A549 (cell line): ENCODE data around the gene UST. TPM values are rescaled to one million over a fixed set of nuclear protein-coding genes. Genes with fewer than 3 reads are reported as not detected.

Experiments
- ATAC-seq, 2 experiments: fragments of 200-7000 bp in 1 of 2; fragments of >200 bp in 1 of 2; cut with Nextera tagmentation in 1 of 2; cut with Tn5 transposase in 1 of 2; 3 replicates each; pipeline versions ENCODE4 v1.8.0 to v1.9.1; 2018 to 2020; ENCODE audit warnings: mild to moderate bottlenecking in 1 of 2, moderate library complexity in 1 of 2
- CTCF ChIA-PET: fragments of 300-600 bp; sonication (Branson Sonifier 250); formaldehyde crosslinking; extraction: SDS; loops from one replicate; lab custom pipeline; 2021; ENCODE audit warnings: antibody characterized with exemption, inconsistent platforms; lab: Yijun Ruan, JAX
- POLR2A ChIA-PET: fragments of 350-600 bp; formaldehyde crosslinking; extraction: SDS; loops from one replicate; lab custom pipeline; 2021; ENCODE audit warnings: antibody characterized with exemption, inconsistent platforms; lab: Yijun Ruan, JAX
- DNase-seq, 2 experiments: peaks; one replicate each; pipeline versions ENCODE4 v3.0.0 to v3.0.0-alpha.2; 2011 to 2016; ENCODE audit warnings: low read depth in 1 of 2, low spot score in 1 of 2
- FAIRE-seq: peaks from 2 replicates; lab custom pipeline; 2011; peaks lifted over from hg19 to GRCh38; lab: Jason Lieb, UNC
- H3K27ac ChIP-seq, 2 experiments: fragments of >200 bp; sonication (Bioruptor Twin); formaldehyde crosslinking; 3 replicates each; pipeline ENCODE4 v1.5.1; 2016 to 2017
- H3K4me1 ChIP-seq: fragments of >200 bp; sonication (Bioruptor Twin); formaldehyde crosslinking; 3 replicates; pipeline ENCODE4 v1.6.1; 2016
- H3K4me2 ChIP-seq: fragments of >200 bp; sonication (Bioruptor Twin); formaldehyde crosslinking; 3 replicates; pipeline ENCODE4 v1.6.1; 2016
- H3K4me3 ChIP-seq: fragments of >200 bp; sonication (Bioruptor Twin); formaldehyde crosslinking; 3 replicates; pipeline ENCODE4 v1.5.1; 2016
- H3K9me3 ChIP-seq: fragments of >200 bp; sonication (Bioruptor Twin); formaldehyde crosslinking; 3 replicates; pipeline ENCODE4 v1.6.1; 2016
- BHLHE40 ChIP-seq: IDR thresholded peaks from 2 replicates; pipeline ENCODE4 v1.6.1; 2012; ENCODE audit warnings: low read depth, low read length, inconsistent platforms
- CBX8 ChIP-seq: fragments of 200-600 bp; sonication (generic); IDR thresholded peaks from 2 replicates; pipeline ENCODE4 v1.6.1; 2016
- CHD2 ChIP-seq: fragments of 150-350 bp; IDR thresholded peaks from 2 replicates; pipeline ENCODE4 v1.6.1; 2014; ENCODE audit warnings: low read length; ENCODE audit not compliant: partially characterized antibody
- EHMT2 ChIP-seq: fragments of 200-600 bp; sonication (generic); IDR thresholded peaks from 2 replicates; pipeline ENCODE4 v1.6.1; 2016; ENCODE audit warnings: antibody characterized with exemption, low read depth, mild to moderate bottlenecking, moderate library complexity
- ESRRA ChIP-seq: fragments of 150-350 bp; IDR thresholded peaks from 2 replicates; pipeline ENCODE4 v1.6.1; 2014; ENCODE audit warnings: mild to moderate bottlenecking, low read length, borderline replicate concordance
- FOSB ChIP-seq: fragments of 250-450 bp; sonication (Bioruptor Pico); IDR thresholded peaks from 2 replicates; pipeline ENCODE4 v1.5.0; 2020; ENCODE audit warnings: mild to moderate bottlenecking, moderate library complexity
- FOSL2 ChIP-seq, 2 experiments: fragments of 450-650 bp in 1 of 2; fragments of >200 bp in 1 of 2; sonication (Bioruptor Twin) in 1 of 2; formaldehyde crosslinking; IDR thresholded peaks; 2 replicates each; pipeline versions ENCODE4 v1.5.0 to v1.6.1; 2016 to 2020; ENCODE audit warnings: mild to moderate bottlenecking in 1 of 2, moderate library complexity in 1 of 2
- HMGXB4 ChIP-seq: fragments of 250-450 bp; sonication (Bioruptor Pico); IDR thresholded peaks from 2 replicates; pipeline ENCODE4 v1.5.0; 2021; ENCODE audit warnings: mild to moderate bottlenecking, moderate library complexity, borderline replicate concordance
- HOXB5 ChIP-seq: fragments of 250-450 bp; sonication (Bioruptor Pico); IDR thresholded peaks from 2 replicates; pipeline ENCODE4 v1.5.0; 2020; ENCODE audit warnings: mild to moderate bottlenecking, moderate library complexity
- JUN ChIP-seq, 2 experiments: fragments of >200 bp; sonication (Bioruptor Twin); formaldehyde crosslinking; IDR thresholded peaks; 2 replicates in 1 of 2; 3 replicates in 1 of 2; pipeline ENCODE4 v1.6.1; 2016 to 2017
- KDM5A ChIP-seq: fragments of 200-600 bp; sonication (generic); IDR thresholded peaks from 2 replicates; pipeline ENCODE4 v1.6.1; 2016; ENCODE audit warnings: antibody characterized with exemption, mild to moderate bottlenecking
- MAZ ChIP-seq: fragments of 150-350 bp; IDR thresholded peaks from 2 replicates; pipeline ENCODE4 v1.6.1; 2014; ENCODE audit warnings: antibody characterized with exemption, low read depth, low read length, borderline replicate concordance
- NR3C1 ChIP-seq: fragments of >200 bp; sonication (Bioruptor Twin); formaldehyde crosslinking; IDR thresholded peaks from 3 replicates; pipeline ENCODE4 v1.6.1; 2017
- PBX3 ChIP-seq: IDR thresholded peaks from 2 replicates; pipeline ENCODE4 v1.6.1; 2012
- PHF8 ChIP-seq: fragments of 200-600 bp; sonication (generic); IDR thresholded peaks from 2 replicates; pipeline ENCODE4 v1.6.1; 2016; ENCODE audit warnings: low read depth, mild to moderate bottlenecking, antibody characterized with exemption, moderate library complexity, borderline replicate concordance
- POLR2A ChIP-seq: IDR thresholded peaks from 2 replicates; pipeline ENCODE4 v1.6.1; 2012; ENCODE audit warnings: mild to moderate bottlenecking, low read length
- RCOR1 ChIP-seq: fragments of 150-350 bp; IDR thresholded peaks from 2 replicates; pipeline ENCODE4 v1.6.1; 2014; ENCODE audit warnings: antibody characterized with exemption, low read length, low read depth
- SREBF2 ChIP-seq: fragments of 450-650 bp; IDR thresholded peaks from 2 replicates; pipeline ENCODE4 v1.6.1; 2014; ENCODE audit warnings: mild to moderate bottlenecking, moderate library complexity
- USF2 ChIP-seq: fragments of 450-650 bp; IDR thresholded peaks from 2 replicates; pipeline ENCODE4 v1.6.1; 2014; ENCODE audit warnings: antibody characterized with exemption
- ZFP36 ChIP-seq: fragments of 450-650 bp; IDR thresholded peaks from 2 replicates; pipeline ENCODE4 v1.6.1; 2014; ENCODE audit warnings: borderline replicate concordance; ENCODE audit not compliant: partially characterized antibody
- ZNF302 ChIP-seq: fragments of 250-450 bp; sonication (Bioruptor Pico); IDR thresholded peaks from 2 replicates; pipeline ENCODE4 v1.9.0; 2021; ENCODE audit warnings: inconsistent platforms, mild to moderate bottlenecking, moderate library complexity
- ZSCAN20 ChIP-seq: fragments of 250-450 bp; sonication (Bioruptor Pico); IDR thresholded peaks from 2 replicates; pipeline ENCODE4 v1.8.0; 2022; ENCODE audit warnings: mild to moderate bottlenecking, moderate library complexity
- WGBS: methylation state at CpG from one replicate; pipeline ENCODE4 v1.1.6; 2017; ENCODE audit errors: missing lambda C conversion rate; 5-methylcytosine and 5-hydroxymethylcytosine counted together
- polyA plus RNA-seq, 4 experiments: library from polyadenylated mRNA; depleted of rRNA in 3 of 4; stranded (reverse); fragments of >200 nt; fragmentation: RNase III in 1 of 4; extraction: RNeasy Plus Mini Kit Qiagen cat#74134 plus additional on column Dnase treatment in 1 of 4; gene quantifications; 2 replicates in 3 of 4; 3 replicates in 1 of 4; pipeline ENCODE4 v1.2.3, GENCODE V29; 2011 to 2017

The UST gene
- polyA plus RNA-seq, 2 of the 4 experiments (the other 2 are of a cell fraction), result 0.54 to 1.7 TPM

- Histone ChIP-seq H3K9me3 (no peaks in the 10 kb centered on the region), H3K27ac (0 out of 6 replicates have a peak overlapping the region, but pooled peaks of 1 of the 2 experiments have one; percentile 41), H3K4me1 (no peaks in the 10 kb centered on the region; the same call in 2 of the 3 replicates), H3K4me3 (peak overlapping the region; percentile 30), H3K4me2 (peak overlapping the region; percentile 71)
- WGBS, result 14% methylated on average over 7 of the region's 8 CpGs
- ATAC-seq, result peak; percentile 47 to 56; a peak in 3 of 6 replicates
- FAIRE-seq, result no peak
- TF ChIP-seq PBX3 (no peak), FOSL2 (IDR thresholded peaks at IDR 0.05) (no peak), FOSL2 (CRISPR knock-in tag; IDR thresholded peaks at IDR 0.05) (no peak), KDM5A (no peak), FOSB (CRISPR knock-in tag) (no peak), POLR2A (no peak), CBX8 (no peak), CHD2 (no peak), NR3C1 (no peak), BHLHE40 (no peak)
- DNase-seq, result peak in 1 of 2 experiments; percentile 5
- ChIA-PET CTCF (interaction anchor here (1.1 kb wide), 1 partner anchor 99 kb away, joined by 3 read pairs; no protein-coding TSS in a partner anchor), POLR2A (no interaction called here)
These were observed 46.0 kb upstream of the UST start for GRCh38 chr6:148700741-148701311.

- H3K27ac ChIP-seq, result no peak overlapping the region
- POLR2A ChIA-PET, result no interaction called here
- H3K4me2 ChIP-seq, result peak overlapping the region; percentile 71
- no peaks in the 10 kb centered on the region; the same call in 2 of the 3 replicates for H3K4me1 ChIP-seq
- FAIRE-seq (no peak), ATAC-seq (no peak; a peak in 1 of 6 replicates), DNase-seq (no peak)
- peak overlapping the region; percentile 30; the same call in 2 of the 3 replicates for H3K4me3 ChIP-seq
- no peaks in the 10 kb centered on the region for H3K9me3 ChIP-seq
- CTCF ChIA-PET, result no interaction called here
- WGBS, result 74% methylated on average over 3 of the region's 3 CpGs
- TF ChIP-seq PHF8 (no peak), ZSCAN20 (CRISPR knock-in tag) (no peak), USF2 (no peak), FOSL2 (IDR thresholded peaks at IDR 0.05) (no peak), FOSL2 (CRISPR knock-in tag; IDR thresholded peaks at IDR 0.05) (no peak), HOXB5 (CRISPR knock-in tag) (no peak), MAZ (no peak), SREBF2 (no peak), ZFP36 (no peak), KDM5A (no peak), ESRRA (no peak), RCOR1 (no peak)
These were observed 45.5 kb upstream of the UST start for GRCh38 chr6:148701375-148701774.

GRCh38 chr6:148703900-148704299 lies 42.9 kb upstream of the UST start:
- FAIRE-seq, result no peak
- Histone ChIP-seq H3K27ac (no peak overlapping the region), H3K4me1 (no peaks in the 10 kb centered on the region; the same call in 2 of the 3 replicates), H3K9me3 (no peaks in the 10 kb centered on the region), H3K4me3 (no peak overlapping the region), H3K4me2 (no peak overlapping the region)
- POLR2A ChIA-PET, result no interaction called here
- no peak for ATAC-seq
- DNase-seq, result no peak
- 47% methylated on average over 2 of the region's 2 CpGs for WGBS
- no peak for TF ChIP-seq RCOR1
- no peak for TF ChIP-seq JUN (IDR thresholded peaks at IDR 0.05)
- TF ChIP-seq ZNF302, result no peak
- TF ChIP-seq ZSCAN20 (CRISPR knock-in tag), result no peak
- no peak for TF ChIP-seq EHMT2
- TF ChIP-seq HMGXB4, result no peak
- TF ChIP-seq, all 56 proteins: peak for 0
- CTCF ChIA-PET, result no interaction called here
